HG02588 (cell line): ENCODE measurements around the gene UBE3D.
A peak's percentile ranks its signal among the peaks of the same experiment; 100 is the strongest.
"Not testable (repeated sequence)": the region's sequence is repeated elsewhere in the genome, so short reads cannot be mapped to it uniquely, and the experiment has no call there.

ENCODE experiments used
- ATAC-seq: cut with Tn5 transposase; IDR thresholded peaks from one replicate; pipeline ENCODE4 v1.9.1; 2021; ENCODE audit warnings: mild to moderate bottlenecking, moderate library complexity; ENCODE audit not compliant: unreplicated experiment

Gene UBE3D

GRCh38 chr6:83057705-83058321 is 7.8 kb downstream of the UBE3D start:
- ATAC-seq = peak; percentile 59

- no peak for ATAC-seq
Measured at GRCh38 chr6:83055366-83055964, 10.2 kb downstream of the UBE3D start.

- no peak for ATAC-seq
Measured at GRCh38 chr6:83053678-83054077, 12.0 kb downstream of the UBE3D start.

GRCh38 chr6:83051377-83052172 is 14.1 kb downstream of the UBE3D start:
- ATAC-seq = no peak

- ATAC-seq = no peak
Measured at GRCh38 chr6:83047065-83047754, 18.4 kb downstream of the UBE3D start.

- ATAC-seq = no peak
Measured at GRCh38 chr6:83044091-83044768, 21.4 kb downstream of the UBE3D start.

- no peak for ATAC-seq
Measured at GRCh38 chr6:83042467-83043053, 23.1 kb downstream of the UBE3D start.

- ATAC-seq = no peak
Measured at GRCh38 chr6:83038246-83038645, 27.4 kb downstream of the UBE3D start.

- no peak for ATAC-seq
Measured at GRCh38 chr6:83031689-83032088, 34.0 kb downstream of the UBE3D start.

- no peak for ATAC-seq
Measured at GRCh38 chr6:83019741-83020140, 45.9 kb downstream of the UBE3D start.

- not testable (repeated sequence) for ATAC-seq
Measured at GRCh38 chr6:83011131-83011530, 54.5 kb downstream of the UBE3D start.

- no peak for ATAC-seq
Measured at GRCh38 chr6:83008626-83009025, 57.0 kb downstream of the UBE3D start.

GRCh38 chr6:83006270-83006905 is 59.3 kb downstream of the UBE3D start:
- ATAC-seq = no peak

GRCh38 chr6:82996156-82996555 is 69.5 kb downstream of the UBE3D start:
- ATAC-seq = no peak

- ATAC-seq = no peak
Measured at GRCh38 chr6:82995066-82995465, 70.6 kb downstream of the UBE3D start.

- ATAC-seq = no peak
Measured at GRCh38 chr6:82989736-82990290, 75.8 kb downstream of the UBE3D start.

- no peak for ATAC-seq
Measured at GRCh38 chr6:82988930-82989351, 76.7 kb downstream of the UBE3D start.

GRCh38 chr6:82987951-82988350 is 77.7 kb downstream of the UBE3D start:
- no peak for ATAC-seq

- no peak for ATAC-seq
Measured at GRCh38 chr6:82987416-82987815, 78.2 kb downstream of the UBE3D start.

- ATAC-seq = no peak
Measured at GRCh38 chr6:82984720-82985119, 80.9 kb downstream of the UBE3D start.
